Activated gamma-delta T cell treated with Interleukin-2 at 50 U/mL for 16 hours (primary cell): ENCODE measurements around the gene MAP3K5.
"Not testable (repeated sequence)": the region's sequence is repeated elsewhere in the genome, so short reads cannot be mapped to it uniquely, and the experiment has no call there.

Source experiments
- DNase-seq: peaks from one replicate; pipeline ENCODE4 v3.0.0-alpha.2; 2020

The MAP3K5 gene

GRCh38 chr6:136604328-136604825, 187.9 kb downstream of the MAP3K5 start:
- DNase-seq, result no peak

GRCh38 chr6:136600818-136601217, 191.5 kb downstream of the MAP3K5 start:
- no peak for DNase-seq

GRCh38 chr6:136599329-136600011, 192.8 kb downstream of the MAP3K5 start:
- DNase-seq, result no peak

GRCh38 chr6:136598048-136598447, 194.2 kb downstream of the MAP3K5 start:
- no peak for DNase-seq

GRCh38 chr6:136594671-136595070, 197.6 kb downstream of the MAP3K5 start:
- no peak for DNase-seq

GRCh38 chr6:136593748-136594490, 198.4 kb downstream of the MAP3K5 start:
- no peak for DNase-seq

GRCh38 chr6:136592930-136593673, 199.2 kb downstream of the MAP3K5 start:
- DNase-seq, result no peak

- DNase-seq, result no peak
Observed at GRCh38 chr6:136591617-136592016, 200.7 kb downstream of the MAP3K5 start.

- DNase-seq, result not testable (repeated sequence)
Observed at GRCh38 chr6:136590846-136591245, 201.4 kb downstream of the MAP3K5 start.

GRCh38 chr6:136587527-136587926, 204.8 kb downstream of the MAP3K5 start:
- no peak for DNase-seq

GRCh38 chr6:136586295-136586694, 206.0 kb downstream of the MAP3K5 start:
- DNase-seq, result no peak

GRCh38 chr6:136585523-136585922, 206.8 kb downstream of the MAP3K5 start:
- not testable (repeated sequence) for DNase-seq

GRCh38 chr6:136584290-136584689, 208.0 kb downstream of the MAP3K5 start:
- DNase-seq, result not testable (repeated sequence)

- DNase-seq, result no peak
Observed at GRCh38 chr6:136582711-136583471, 209.4 kb downstream of the MAP3K5 start.

- no peak for DNase-seq
Observed at GRCh38 chr6:136579800-136580199, 212.5 kb downstream of the MAP3K5 start.

- DNase-seq, result no peak
Observed at GRCh38 chr6:136576821-136577220, 215.5 kb downstream of the MAP3K5 start.

- DNase-seq, result no peak
Observed at GRCh38 chr6:136571496-136571895, 220.8 kb downstream of the MAP3K5 start.

GRCh38 chr6:136571065-136571464, 221.2 kb downstream of the MAP3K5 start:
- no peak for DNase-seq

- DNase-seq, result no peak
Observed at GRCh38 chr6:136568129-136568528, 224.1 kb downstream of the MAP3K5 start.

- DNase-seq, result no peak
Observed at GRCh38 chr6:136567688-136568087, 224.6 kb downstream of the MAP3K5 start.

- no peak for DNase-seq
Observed at GRCh38 chr6:136566851-136567250, 225.4 kb downstream of the MAP3K5 start.

GRCh38 chr6:136566007-136566487, 226.2 kb downstream of the MAP3K5 start:
- DNase-seq, result no peak

GRCh38 chr6:136564180-136564579, 228.1 kb downstream of the MAP3K5 start:
- DNase-seq, result no peak
